ENCODE measurements around the gene ZBTB34. TPM values are rescaled to one million over a fixed set of nuclear protein-coding genes. Genes with fewer than 3 reads are reported as not detected.

ZBTB34 gene
- polyA plus RNA-seq, 2 of the 4 experiments (the other 2 are of a cell fraction) = 4.1 to 6.4 TPM

DNA sequence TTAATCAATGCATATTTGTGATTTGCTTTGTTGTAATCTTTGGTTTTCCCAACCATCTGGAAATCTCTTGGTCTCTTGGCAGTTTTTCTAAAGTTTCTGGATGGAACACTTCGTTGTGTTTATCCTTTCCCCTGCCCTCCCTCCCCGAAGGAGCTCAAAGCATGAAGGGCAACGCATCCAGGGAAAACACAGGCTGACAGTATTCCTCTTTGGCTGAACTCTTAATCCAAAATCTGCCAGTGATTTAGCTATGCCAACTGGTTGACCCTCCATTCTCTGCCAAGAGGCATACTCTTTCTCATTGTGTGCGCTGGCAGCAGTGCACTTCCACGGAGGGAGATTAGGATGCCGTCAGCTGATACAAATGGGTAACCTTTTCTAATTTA, 20.5 kb downstream of the ZBTB34 start:
- Histone ChIP-seq H3K27ac (no peak overlapping the region), H3K9me3 (no peaks in the 10 kb centered on the region), H3K4me2 (no peak overlapping the region), H3K4me1 (peaks cover 8% of the 10 kb centered on the region; the same call in 2 of the 3 replicates), H3K4me3 (no peak overlapping the region)
- 96% methylated on average over 6 of the region's 6 CpGs for WGBS (ENCODE audit: missing lambda C conversion rate)
- TF ChIP-seq JUN (IDR thresholded peaks at IDR 0.05) (no peak), FOXS1 (CRISPR knock-in tag; IDR thresholded peaks at IDR 0.05) (no peak), NPAS2 (CRISPR knock-in tag; IDR thresholded peaks at IDR 0.05; ENCODE audit: borderline replicate concordance) (no peak), SMC3 (IDR thresholded peaks at IDR 0.05) (no peak), FOSB (CRISPR knock-in tag; IDR thresholded peaks at IDR 0.05) (no peak), ZC3H11A (IDR thresholded peaks at IDR 0.05) (no peak), HEYL (CRISPR knock-in tag; IDR thresholded peaks at IDR 0.05) (no peak), EHMT2 (IDR thresholded peaks at IDR 0.05; ENCODE audit: low read depth) (no peak), ZSCAN20 (CRISPR knock-in tag; IDR thresholded peaks at IDR 0.05) (no peak), EP300 (IDR thresholded peaks at IDR 0.05) (no peak), MAZ (IDR thresholded peaks at IDR 0.05; ENCODE audit: borderline replicate concordance, low read depth, low read length) (no peak), BHLHE40 (IDR thresholded peaks at IDR 0.05; ENCODE audit: low read depth, low read length) (no peak), ESRRA (IDR thresholded peaks at IDR 0.05; ENCODE audit: borderline replicate concordance, low read length) (no peak), HOXA7 (CRISPR knock-in tag; IDR thresholded peaks at IDR 0.05) (no peak), MAFK (IDR thresholded peaks at IDR 0.05; ENCODE audit: partially characterized antibody) (no peak), HDAC2 (IDR thresholded peaks at IDR 0.05) (no peak)
- TF ChIP-seq, protein P1, sequence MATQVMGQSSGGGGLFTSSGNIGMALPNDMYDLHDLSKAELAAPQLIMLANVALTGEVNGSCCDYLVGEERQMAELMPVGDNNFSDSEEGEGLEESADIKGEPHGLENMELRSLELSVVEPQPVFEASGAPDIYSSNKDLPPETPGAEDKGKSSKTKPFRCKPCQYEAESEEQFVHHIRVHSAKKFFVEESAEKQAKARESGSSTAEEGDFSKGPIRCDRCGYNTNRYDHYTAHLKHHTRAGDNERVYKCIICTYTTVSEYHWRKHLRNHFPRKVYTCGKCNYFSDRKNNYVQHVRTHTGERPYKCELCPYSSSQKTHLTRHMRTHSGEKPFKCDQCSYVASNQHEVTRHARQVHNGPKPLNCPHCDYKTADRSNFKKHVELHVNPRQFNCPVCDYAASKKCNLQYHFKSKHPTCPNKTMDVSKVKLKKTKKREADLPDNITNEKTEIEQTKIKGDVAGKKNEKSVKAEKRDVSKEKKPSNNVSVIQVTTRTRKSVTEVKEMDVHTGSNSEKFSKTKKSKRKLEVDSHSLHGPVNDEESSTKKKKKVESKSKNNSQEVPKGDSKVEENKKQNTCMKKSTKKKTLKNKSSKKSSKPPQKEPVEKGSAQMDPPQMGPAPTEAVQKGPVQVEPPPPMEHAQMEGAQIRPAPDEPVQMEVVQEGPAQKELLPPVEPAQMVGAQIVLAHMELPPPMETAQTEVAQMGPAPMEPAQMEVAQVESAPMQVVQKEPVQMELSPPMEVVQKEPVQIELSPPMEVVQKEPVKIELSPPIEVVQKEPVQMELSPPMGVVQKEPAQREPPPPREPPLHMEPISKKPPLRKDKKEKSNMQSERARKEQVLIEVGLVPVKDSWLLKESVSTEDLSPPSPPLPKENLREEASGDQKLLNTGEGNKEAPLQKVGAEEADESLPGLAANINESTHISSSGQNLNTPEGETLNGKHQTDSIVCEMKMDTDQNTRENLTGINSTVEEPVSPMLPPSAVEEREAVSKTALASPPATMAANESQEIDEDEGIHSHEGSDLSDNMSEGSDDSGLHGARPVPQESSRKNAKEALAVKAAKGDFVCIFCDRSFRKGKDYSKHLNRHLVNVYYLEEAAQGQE (IDR thresholded peaks at IDR 0.05) = no peak
- TF ChIP-seq, protein P2, sequence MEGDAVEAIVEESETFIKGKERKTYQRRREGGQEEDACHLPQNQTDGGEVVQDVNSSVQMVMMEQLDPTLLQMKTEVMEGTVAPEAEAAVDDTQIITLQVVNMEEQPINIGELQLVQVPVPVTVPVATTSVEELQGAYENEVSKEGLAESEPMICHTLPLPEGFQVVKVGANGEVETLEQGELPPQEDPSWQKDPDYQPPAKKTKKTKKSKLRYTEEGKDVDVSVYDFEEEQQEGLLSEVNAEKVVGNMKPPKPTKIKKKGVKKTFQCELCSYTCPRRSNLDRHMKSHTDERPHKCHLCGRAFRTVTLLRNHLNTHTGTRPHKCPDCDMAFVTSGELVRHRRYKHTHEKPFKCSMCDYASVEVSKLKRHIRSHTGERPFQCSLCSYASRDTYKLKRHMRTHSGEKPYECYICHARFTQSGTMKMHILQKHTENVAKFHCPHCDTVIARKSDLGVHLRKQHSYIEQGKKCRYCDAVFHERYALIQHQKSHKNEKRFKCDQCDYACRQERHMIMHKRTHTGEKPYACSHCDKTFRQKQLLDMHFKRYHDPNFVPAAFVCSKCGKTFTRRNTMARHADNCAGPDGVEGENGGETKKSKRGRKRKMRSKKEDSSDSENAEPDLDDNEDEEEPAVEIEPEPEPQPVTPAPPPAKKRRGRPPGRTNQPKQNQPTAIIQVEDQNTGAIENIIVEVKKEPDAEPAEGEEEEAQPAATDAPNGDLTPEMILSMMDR (IDR thresholded peaks at IDR 0.05) = no peak
- CTCF ChIA-PET = no interaction called here
- ATAC-seq (no peak), FAIRE-seq (no peak), DNase-seq (ENCODE audit: low read depth in 1 of 2, low spot score in 1 of 2) (no peak)
- POLR2A ChIA-PET = no interaction called here

DNA sequence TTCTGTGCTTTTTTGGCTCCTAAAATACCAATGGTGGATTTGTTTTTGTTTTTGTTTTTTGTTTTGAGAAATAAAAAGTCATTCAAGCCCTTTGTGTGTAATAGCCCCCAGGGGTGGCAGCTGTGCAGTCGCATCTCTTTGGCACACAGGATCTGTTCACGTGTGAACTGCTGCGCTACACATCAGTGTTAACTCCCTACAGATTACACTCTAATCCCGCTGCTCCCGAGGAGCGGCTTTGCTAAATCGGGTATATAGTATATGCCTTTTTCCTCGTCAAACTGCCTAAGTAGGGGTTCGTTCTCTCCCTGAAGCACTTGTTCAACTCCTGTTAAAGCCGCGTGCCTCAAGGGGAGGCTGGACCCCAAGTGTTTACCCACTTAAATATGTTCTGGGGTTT, 22.3 kb downstream of the ZBTB34 start:
- FAIRE-seq (no peak), DNase-seq (ENCODE audit: low read depth in 1 of 2, low spot score in 1 of 2) (no peak), ATAC-seq (no peak)
- TF ChIP-seq NFE2L2 (conservative IDR thresholded peaks at IDR 0.05; ENCODE audit: low read length) (no peak), ZFP36 (IDR thresholded peaks at IDR 0.05; ENCODE audit: borderline replicate concordance, partially characterized antibody) (no peak), MYC (IDR thresholded peaks at IDR 0.05; ENCODE audit: borderline replicate concordance, low read length) (no peak)
- Histone ChIP-seq H3K4me3 (no peak overlapping the region), H3K9me3 (no peaks in the 10 kb centered on the region), H3K4me1 (peaks cover 8% of the 10 kb centered on the region; the same call in 2 of the 3 replicates), H3K4me2 (no peak overlapping the region), H3K27ac (no peak overlapping the region)
- 94% methylated on average over 11 of the region's 11 CpGs for WGBS (ENCODE audit: missing lambda C conversion rate)
- POLR2A ChIA-PET = no interaction called here
- CTCF ChIA-PET = no interaction called here

DNA sequence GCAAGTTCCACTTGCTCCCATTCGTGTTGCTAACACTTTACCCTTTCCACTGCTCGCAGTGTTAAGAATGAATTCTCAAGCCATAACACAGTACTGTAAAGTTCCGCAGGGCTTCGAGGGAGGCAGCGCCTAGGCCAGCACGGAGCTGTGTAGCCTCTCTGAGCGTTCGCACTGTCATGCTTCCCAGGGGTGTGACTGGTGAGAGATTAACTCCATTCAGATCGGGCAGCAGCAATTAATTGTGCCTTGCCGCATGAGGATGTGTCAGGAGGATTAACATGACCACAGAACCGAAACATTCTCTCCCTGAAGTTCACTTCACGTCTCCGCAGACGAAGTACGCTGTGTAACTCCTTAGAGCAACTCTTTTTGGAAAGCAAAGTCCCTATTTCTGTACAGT, 23.2 kb downstream of the ZBTB34 start:
- FAIRE-seq (no peak), DNase-seq (ENCODE audit: low read depth in 1 of 2, low spot score in 1 of 2) (no peak), ATAC-seq (no peak)
- WGBS (ENCODE audit: missing lambda C conversion rate) = 86% methylated on average over 15 of the region's 15 CpGs
- H3K4me2 ChIP-seq = no peak overlapping the region
- H3K4me1 ChIP-seq = peaks cover 8% of the 10 kb centered on the region; the same call in 2 of the 3 replicates
- H3K9me3 ChIP-seq = no peaks in the 10 kb centered on the region
- no peak overlapping the region for H3K4me3 ChIP-seq
- POLR2A ChIA-PET = no interaction called here
- CTCF ChIA-PET = no interaction called here
- H3K27ac ChIP-seq = no peak overlapping the region
- TF ChIP-seq RFX5 (IDR thresholded peaks at IDR 0.05) (no peak), RARB (CRISPR knock-in tag; IDR thresholded peaks at IDR 0.05) (no peak), FOSB (CRISPR knock-in tag; IDR thresholded peaks at IDR 0.05) (no peak), KDM1A (IDR thresholded peaks at IDR 0.05; ENCODE audit: low read depth) (no peak), MYC (IDR thresholded peaks at IDR 0.05; ENCODE audit: borderline replicate concordance, low read length) (no peak), TP53 (CRISPR knock-in tag; IDR thresholded peaks at IDR 0.05) (no peak), HOXA7 (CRISPR knock-in tag; IDR thresholded peaks at IDR 0.05) (no peak), FOSL2 (IDR thresholded peaks at IDR 0.05) (no peak), FOSL2 (CRISPR knock-in tag; IDR thresholded peaks at IDR 0.05) (no peak), EHF (CRISPR knock-in tag; IDR thresholded peaks at IDR 0.05) (no peak)
- TF ChIP-seq, protein P3, sequence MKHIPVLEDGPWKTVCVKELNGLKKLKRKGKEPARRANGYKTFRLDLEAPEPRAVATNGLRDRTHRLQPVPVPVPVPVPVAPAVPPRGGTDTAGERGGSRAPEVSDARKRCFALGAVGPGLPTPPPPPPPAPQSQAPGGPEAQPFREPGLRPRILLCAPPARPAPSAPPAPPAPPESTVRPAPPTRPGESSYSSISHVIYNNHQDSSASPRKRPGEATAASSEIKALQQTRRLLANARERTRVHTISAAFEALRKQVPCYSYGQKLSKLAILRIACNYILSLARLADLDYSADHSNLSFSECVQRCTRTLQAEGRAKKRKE (CRISPR knock-in tag; IDR thresholded peaks at IDR 0.05; ENCODE audit: low read depth) = no peak
- TF ChIP-seq, protein P4, sequence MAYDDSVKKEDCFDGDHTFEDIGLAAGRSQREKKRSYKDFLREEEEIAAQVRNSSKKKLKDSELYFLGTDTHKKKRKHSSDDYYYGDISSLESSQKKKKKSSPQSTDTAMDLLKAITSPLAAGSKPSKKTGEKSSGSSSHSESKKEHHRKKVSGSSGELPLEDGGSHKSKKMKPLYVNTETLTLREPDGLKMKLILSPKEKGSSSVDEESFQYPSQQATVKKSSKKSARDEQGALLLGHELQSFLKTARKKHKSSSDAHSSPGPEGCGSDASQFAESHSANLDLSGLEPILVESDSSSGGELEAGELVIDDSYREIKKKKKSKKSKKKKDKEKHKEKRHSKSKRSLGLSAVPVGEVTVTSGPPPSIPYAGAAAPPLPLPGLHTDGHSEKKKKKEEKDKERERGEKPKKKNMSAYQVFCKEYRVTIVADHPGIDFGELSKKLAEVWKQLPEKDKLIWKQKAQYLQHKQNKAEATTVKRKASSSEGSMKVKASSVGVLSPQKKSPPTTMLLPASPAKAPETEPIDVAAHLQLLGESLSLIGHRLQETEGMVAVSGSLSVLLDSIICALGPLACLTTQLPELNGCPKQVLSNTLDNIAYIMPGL (CRISPR knock-in tag; IDR thresholded peaks at IDR 0.05; ENCODE audit: borderline replicate concordance) = no peak
